ENCODE measurements around the gene AKAP13.
"Not testable (repeated sequence)": the region's sequence is repeated elsewhere in the genome, so short reads cannot be mapped to it uniquely, and the experiment has no call there.

The AKAP13 gene

DNA sequence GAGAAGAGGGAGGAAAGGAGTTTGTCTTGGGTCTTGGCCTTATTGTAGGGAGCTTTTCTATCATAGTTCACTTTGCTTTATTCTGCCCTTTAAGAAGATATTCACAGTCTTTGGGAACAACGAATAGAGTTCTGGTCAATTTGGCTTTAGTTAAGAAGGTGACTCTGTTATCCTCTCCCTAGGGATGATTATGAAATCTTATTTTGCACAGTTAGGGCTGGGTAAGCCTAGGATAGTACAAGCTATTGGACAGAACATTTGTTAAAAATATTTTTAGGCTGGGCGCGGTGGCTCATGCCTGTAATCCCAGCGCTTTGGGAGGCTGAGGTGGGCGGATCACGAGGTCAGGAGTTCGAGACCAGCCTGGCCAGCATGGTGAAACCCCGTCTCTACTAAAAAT is 61.5 kb downstream of the AKAP13 start:
- not testable (repeated sequence) for H3K4me3 ChIP-seq (ENCODE audit: low read length)

GRCh38 chr15:85443046-85443445 is 62.6 kb downstream of the AKAP13 start:
- no peaks in the 10 kb centered on the region for H3K36me3 ChIP-seq (ENCODE audit: insufficient read depth, low read depth, low read length)
- H3K4me3 ChIP-seq (ENCODE audit: low read length), result no peak overlapping the region
- peaks cover 24% of the 10 kb centered on the region for H3K4me1 ChIP-seq (ENCODE audit: insufficient read depth, low read length)
- H3K27ac ChIP-seq (ENCODE audit: low read length), result no peak overlapping the region
- no peaks in the 10 kb centered on the region for H3K9me3 ChIP-seq (ENCODE audit: insufficient read depth, low read depth, low read length)
- H3K27me3 ChIP-seq (ENCODE audit: insufficient read depth, low read length), result no peaks in the 10 kb centered on the region
- no peak overlapping the region for H3K9ac ChIP-seq (ENCODE audit: low read depth, low read length)

More for the DNA sequence above, 61.5 kb downstream of the AKAP13 start:
- H3K9ac ChIP-seq (ENCODE audit: low read depth, low read length); H3K9me3 ChIP-seq (ENCODE audit: insufficient read depth, low read depth, low read length); H3K36me3 ChIP-seq (ENCODE audit: insufficient read depth, low read depth, low read length); H3K27me3 ChIP-seq (ENCODE audit: insufficient read depth, low read length); H3K27ac ChIP-seq (ENCODE audit: low read length): not testable (repeated sequence)
- peaks cover 24% of the 10 kb centered on the region for H3K4me1 ChIP-seq (ENCODE audit: insufficient read depth, low read length)

DNA sequence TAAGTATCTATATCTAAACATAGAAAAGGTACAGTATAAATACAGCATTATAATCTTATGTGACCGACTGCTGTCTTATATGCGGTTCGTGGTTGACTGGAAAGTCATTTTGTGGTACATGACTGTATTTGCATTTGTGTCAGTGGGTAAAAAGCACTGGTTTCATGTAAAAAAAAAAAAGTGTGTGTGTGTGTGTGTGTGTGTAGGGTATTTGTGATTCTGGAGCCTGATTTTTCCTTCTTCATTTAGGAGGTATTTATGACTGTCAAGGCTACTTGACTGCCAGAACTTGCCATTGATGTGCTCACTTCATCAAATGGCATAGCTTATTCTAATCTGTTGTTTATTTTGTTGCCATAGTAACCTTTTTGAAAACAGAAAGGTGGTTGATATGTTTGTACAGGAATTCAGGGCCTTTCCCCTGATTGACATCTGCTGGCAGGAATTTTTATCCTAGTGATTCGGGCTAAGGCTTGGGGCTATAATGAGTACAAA is 63.2 kb downstream of the AKAP13 start:
- Histone ChIP-seq H3K27ac (ENCODE audit: low read length) (no peak overlapping the region), H3K4me3 (ENCODE audit: low read length) (no peak overlapping the region), H3K9me3 (ENCODE audit: insufficient read depth, low read depth, low read length) (no peaks in the 10 kb centered on the region)

GRCh38 chr15:85444122-85444745 is 63.8 kb downstream of the AKAP13 start:
- no peaks in the 10 kb centered on the region for H3K27me3 ChIP-seq (ENCODE audit: insufficient read depth, low read length)
- H3K4me1 ChIP-seq (ENCODE audit: insufficient read depth, low read length), result peaks cover 24% of the 10 kb centered on the region
- no peak overlapping the region for H3K27ac ChIP-seq (ENCODE audit: low read length)
- H3K36me3 ChIP-seq (ENCODE audit: insufficient read depth, low read depth, low read length), result no peaks in the 10 kb centered on the region
- H3K9ac ChIP-seq (ENCODE audit: low read depth, low read length), result peak overlapping the region; percentile 38; the same call in 1 of the 2 replicates
- no peaks in the 10 kb centered on the region for H3K9me3 ChIP-seq (ENCODE audit: insufficient read depth, low read depth, low read length)
- no peak overlapping the region for H3K4me3 ChIP-seq (ENCODE audit: low read length)

More for the DNA sequence above, 63.2 kb downstream of the AKAP13 start:
- H3K4me1 ChIP-seq (ENCODE audit: insufficient read depth, low read length), result peaks cover 24% of the 10 kb centered on the region
- H3K27me3 ChIP-seq (ENCODE audit: insufficient read depth, low read length), result no peaks in the 10 kb centered on the region
- no peaks in the 10 kb centered on the region for H3K36me3 ChIP-seq (ENCODE audit: insufficient read depth, low read depth, low read length)
- no peak overlapping the region for H3K9ac ChIP-seq (ENCODE audit: low read depth, low read length)

DNA sequence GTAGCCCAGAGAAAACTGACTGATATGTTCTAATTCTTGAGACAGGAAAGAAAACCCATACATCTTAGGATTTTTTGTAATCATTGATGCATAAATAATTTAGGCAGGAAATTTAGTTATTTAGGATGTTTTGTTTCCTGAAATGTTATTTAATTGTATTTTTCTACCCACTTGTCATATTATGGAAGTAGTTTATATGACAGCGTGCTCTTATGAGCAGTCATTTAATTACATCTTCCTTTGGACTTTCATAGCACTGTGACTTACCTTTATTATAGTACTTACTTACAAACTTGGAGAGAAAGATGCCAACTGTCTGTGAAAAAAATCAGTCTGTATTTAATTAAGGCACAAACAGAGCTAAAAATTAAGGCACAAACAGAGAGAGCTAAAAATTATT is 65.0 kb downstream of the AKAP13 start:
- no peaks in the 10 kb centered on the region for H3K27me3 ChIP-seq (ENCODE audit: insufficient read depth, low read length)
- H3K27ac ChIP-seq (ENCODE audit: low read length), result no peak overlapping the region
- no peak overlapping the region for H3K4me3 ChIP-seq (ENCODE audit: low read length)
- no peak overlapping the region for H3K9ac ChIP-seq (ENCODE audit: low read depth, low read length)
- peaks cover 9% of the 10 kb centered on the region for H3K9me3 ChIP-seq (ENCODE audit: insufficient read depth, low read depth, low read length)
- H3K36me3 ChIP-seq (ENCODE audit: insufficient read depth, low read depth, low read length), result 0 out of 2 replicates have a peak, but pooled peaks cover under 1% of the 10 kb centered on the region
- H3K4me1 ChIP-seq (ENCODE audit: insufficient read depth, low read length), result peaks cover 24% of the 10 kb centered on the region

GRCh38 chr15:85451099-85451700 is 70.8 kb downstream of the AKAP13 start:
- Histone ChIP-seq H3K4me1 (ENCODE audit: insufficient read depth, low read length) (peaks cover 4% of the 10 kb centered on the region; the same call in 1 of the 2 replicates), H3K9me3 (ENCODE audit: insufficient read depth, low read depth, low read length) (peaks cover 18% of the 10 kb centered on the region), H3K36me3 (ENCODE audit: insufficient read depth, low read depth, low read length) (0 out of 2 replicates have a peak, but pooled peaks cover 5% of the 10 kb centered on the region), H3K27me3 (ENCODE audit: insufficient read depth, low read length) (no peaks in the 10 kb centered on the region), H3K4me3 (ENCODE audit: low read length) (no peak overlapping the region), H3K27ac (ENCODE audit: low read length) (no peak overlapping the region), H3K9ac (ENCODE audit: low read depth, low read length) (no peak overlapping the region)

DNA sequence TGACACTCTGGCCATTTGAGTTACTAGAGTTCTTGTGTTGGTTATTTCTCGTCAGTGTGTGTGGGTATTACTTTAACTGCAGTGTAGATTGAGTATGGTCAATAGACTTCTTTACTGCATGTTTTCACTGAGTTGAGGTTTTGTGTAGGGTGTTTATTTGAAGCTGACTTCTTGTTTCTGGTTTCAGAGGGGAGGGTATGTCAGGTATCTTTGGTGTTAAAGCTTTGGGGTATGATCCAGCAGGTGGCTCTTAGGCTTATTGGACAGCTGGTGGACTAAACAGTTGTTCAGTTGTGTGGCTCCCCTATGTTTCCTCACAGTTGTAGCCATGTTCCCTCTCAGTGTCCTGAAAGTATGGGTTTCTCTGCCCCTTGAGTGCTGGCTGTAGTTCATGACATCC is 72.0 kb downstream of the AKAP13 start:
- Histone ChIP-seq H3K36me3 (ENCODE audit: insufficient read depth, low read depth, low read length) (0 out of 2 replicates have a peak, but pooled peaks cover 5% of the 10 kb centered on the region), H3K4me3 (ENCODE audit: low read length) (no peak overlapping the region), H3K9ac (ENCODE audit: low read depth, low read length) (no peak overlapping the region), H3K27ac (ENCODE audit: low read length) (no peak overlapping the region), H3K4me1 (ENCODE audit: insufficient read depth, low read length) (peaks cover 4% of the 10 kb centered on the region; the same call in 1 of the 2 replicates), H3K9me3 (ENCODE audit: insufficient read depth, low read depth, low read length) (peaks cover 18% of the 10 kb centered on the region), H3K27me3 (ENCODE audit: insufficient read depth, low read length) (no peaks in the 10 kb centered on the region)

- peaks cover 4% of the 10 kb centered on the region; the same call in 1 of the 2 replicates for H3K4me1 ChIP-seq (ENCODE audit: insufficient read depth, low read length)
- no peak overlapping the region for H3K9ac ChIP-seq (ENCODE audit: low read depth, low read length)
- H3K9me3 ChIP-seq (ENCODE audit: insufficient read depth, low read depth, low read length), result peaks cover 18% of the 10 kb centered on the region
- 0 out of 2 replicates have a peak, but pooled peaks cover 5% of the 10 kb centered on the region for H3K36me3 ChIP-seq (ENCODE audit: insufficient read depth, low read depth, low read length)
- no peak overlapping the region for H3K4me3 ChIP-seq (ENCODE audit: low read length)
- no peaks in the 10 kb centered on the region for H3K27me3 ChIP-seq (ENCODE audit: insufficient read depth, low read length)
- no peak overlapping the region for H3K27ac ChIP-seq (ENCODE audit: low read length)
These were observed 72.9 kb downstream of the AKAP13 start for GRCh38 chr15:85453144-85453872.

DNA sequence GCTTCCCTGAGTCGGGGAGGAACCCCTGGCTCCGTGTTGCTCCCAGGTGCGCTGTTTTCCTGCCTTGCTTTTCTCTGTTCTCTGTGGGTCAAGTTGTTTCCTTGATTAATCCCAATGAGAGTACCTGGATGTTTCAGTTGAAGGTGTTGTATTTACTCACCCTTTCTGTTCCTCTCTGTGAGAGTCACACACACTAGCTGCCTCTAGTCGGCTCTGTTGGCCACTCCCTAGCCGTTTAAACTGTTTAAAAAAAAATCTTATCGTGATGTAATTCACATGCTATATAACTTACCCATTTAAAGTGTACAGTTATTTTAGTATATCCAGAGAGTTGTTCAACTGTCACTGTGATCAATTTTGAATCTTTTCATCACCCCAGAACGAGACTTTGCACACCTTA is 74.0 kb downstream of the AKAP13 start:
- H3K27ac ChIP-seq (ENCODE audit: low read length), result no peak overlapping the region
- H3K4me1 ChIP-seq (ENCODE audit: insufficient read depth, low read length), result peaks cover 4% of the 10 kb centered on the region; the same call in 1 of the 2 replicates
- no peak overlapping the region for H3K9ac ChIP-seq (ENCODE audit: low read depth, low read length)

GRCh38 chr15:85455891-85456290 is 75.5 kb downstream of the AKAP13 start:
- peaks cover 12% of the 10 kb centered on the region for H3K4me1 ChIP-seq (ENCODE audit: insufficient read depth, low read length)
- H3K4me3 ChIP-seq (ENCODE audit: low read length), result no peak overlapping the region
- H3K9me3 ChIP-seq (ENCODE audit: insufficient read depth, low read depth, low read length), result peaks cover 3% of the 10 kb centered on the region; the same call in 1 of the 2 replicates
- no peaks in the 10 kb centered on the region for H3K27me3 ChIP-seq (ENCODE audit: insufficient read depth, low read length)
- H3K27ac ChIP-seq (ENCODE audit: low read length), result no peak overlapping the region
- H3K36me3 ChIP-seq (ENCODE audit: insufficient read depth, low read depth, low read length), result no peaks in the 10 kb centered on the region
- H3K9ac ChIP-seq (ENCODE audit: low read depth, low read length), result no peak overlapping the region

More for the DNA sequence above, 74.0 kb downstream of the AKAP13 start:
- H3K4me3 ChIP-seq (ENCODE audit: low read length), result no peak overlapping the region
- H3K36me3 ChIP-seq (ENCODE audit: insufficient read depth, low read depth, low read length), result 0 out of 2 replicates have a peak, but pooled peaks cover 5% of the 10 kb centered on the region
- H3K27me3 ChIP-seq (ENCODE audit: insufficient read depth, low read length), result no peaks in the 10 kb centered on the region
- H3K9me3 ChIP-seq (ENCODE audit: insufficient read depth, low read depth, low read length), result peaks cover 18% of the 10 kb centered on the region

DNA sequence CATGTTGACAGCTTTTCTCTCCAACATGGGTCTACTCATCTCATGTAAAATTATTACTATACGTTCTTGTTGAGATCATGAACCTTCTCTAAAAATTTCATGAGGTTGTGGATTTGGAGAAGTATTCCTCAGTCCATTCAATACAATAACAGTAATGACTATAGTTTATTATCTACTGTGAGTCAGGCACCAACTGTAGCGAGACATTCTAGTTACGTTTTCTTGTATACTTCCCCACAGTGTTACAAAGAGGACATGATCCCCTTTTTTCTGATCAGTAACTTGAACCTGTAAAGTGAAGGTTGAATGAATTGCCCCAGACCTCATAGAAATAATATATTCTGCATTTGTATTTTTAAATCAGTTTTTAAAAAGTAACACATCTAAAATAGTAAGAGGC is 76.4 kb downstream of the AKAP13 start:
- H3K4me3 ChIP-seq (ENCODE audit: low read length), result no peak overlapping the region
- H3K36me3 ChIP-seq (ENCODE audit: insufficient read depth, low read depth, low read length), result no peaks in the 10 kb centered on the region
- no peaks in the 10 kb centered on the region for H3K9me3 ChIP-seq (ENCODE audit: insufficient read depth, low read depth, low read length)
- H3K4me1 ChIP-seq (ENCODE audit: insufficient read depth, low read length), result peaks cover 12% of the 10 kb centered on the region
- no peak overlapping the region for H3K9ac ChIP-seq (ENCODE audit: low read depth, low read length)
- no peak overlapping the region for H3K27ac ChIP-seq (ENCODE audit: low read length)
- no peaks in the 10 kb centered on the region for H3K27me3 ChIP-seq (ENCODE audit: insufficient read depth, low read length)

Data from iPS-20b (cell line).